ENCODE data around the gene MYO10.
A peak's percentile ranks its signal among the peaks of the same experiment; 100 is the strongest.

MYO10 gene

DNA sequence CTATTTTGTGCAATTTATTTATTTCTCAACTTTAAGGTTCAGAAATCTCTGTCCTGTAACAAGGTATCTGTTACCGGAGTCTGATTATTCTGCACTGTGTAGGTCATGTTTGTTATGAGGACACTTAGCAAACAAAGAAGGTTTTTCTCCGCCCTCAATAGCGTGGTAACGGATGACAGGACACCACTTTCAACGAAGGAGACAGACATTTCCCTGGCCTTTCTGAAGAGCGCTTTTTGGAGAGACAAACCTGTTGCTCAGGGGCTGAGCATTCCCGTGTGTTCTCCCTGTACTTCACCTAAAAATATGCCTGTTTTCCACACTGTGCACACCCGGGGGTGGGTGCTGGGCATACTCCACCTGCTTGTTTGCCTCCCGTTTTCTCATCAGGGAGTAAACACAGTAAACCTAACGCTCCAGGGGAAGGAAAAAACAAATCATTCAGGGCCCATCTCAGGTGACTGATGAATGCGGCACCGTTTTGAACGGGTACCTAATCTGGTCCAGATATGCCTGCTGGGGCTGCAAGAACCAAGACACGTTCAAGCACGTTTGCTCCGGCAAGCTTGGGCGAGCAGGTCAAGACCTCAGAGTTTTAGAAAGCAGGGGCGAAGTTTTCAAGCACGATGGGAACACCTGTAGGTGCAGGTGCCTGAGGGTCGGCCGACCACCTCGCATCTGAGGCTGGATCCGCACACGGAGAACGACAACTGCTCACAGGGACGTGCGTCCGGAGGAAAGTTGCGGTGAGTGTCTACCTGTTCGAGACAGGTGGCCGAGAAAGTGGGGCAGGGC, 320.1 kb downstream of the MYO10 start:
- DNase-seq (ENCODE audit: extremely low read depth, insufficient read length): no peak
- TF ChIP-seq, protein P1, sequence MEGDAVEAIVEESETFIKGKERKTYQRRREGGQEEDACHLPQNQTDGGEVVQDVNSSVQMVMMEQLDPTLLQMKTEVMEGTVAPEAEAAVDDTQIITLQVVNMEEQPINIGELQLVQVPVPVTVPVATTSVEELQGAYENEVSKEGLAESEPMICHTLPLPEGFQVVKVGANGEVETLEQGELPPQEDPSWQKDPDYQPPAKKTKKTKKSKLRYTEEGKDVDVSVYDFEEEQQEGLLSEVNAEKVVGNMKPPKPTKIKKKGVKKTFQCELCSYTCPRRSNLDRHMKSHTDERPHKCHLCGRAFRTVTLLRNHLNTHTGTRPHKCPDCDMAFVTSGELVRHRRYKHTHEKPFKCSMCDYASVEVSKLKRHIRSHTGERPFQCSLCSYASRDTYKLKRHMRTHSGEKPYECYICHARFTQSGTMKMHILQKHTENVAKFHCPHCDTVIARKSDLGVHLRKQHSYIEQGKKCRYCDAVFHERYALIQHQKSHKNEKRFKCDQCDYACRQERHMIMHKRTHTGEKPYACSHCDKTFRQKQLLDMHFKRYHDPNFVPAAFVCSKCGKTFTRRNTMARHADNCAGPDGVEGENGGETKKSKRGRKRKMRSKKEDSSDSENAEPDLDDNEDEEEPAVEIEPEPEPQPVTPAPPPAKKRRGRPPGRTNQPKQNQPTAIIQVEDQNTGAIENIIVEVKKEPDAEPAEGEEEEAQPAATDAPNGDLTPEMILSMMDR (IDR thresholded peaks at IDR 0.05; ENCODE audit: insufficient read depth, low read length, poor library complexity, severe bottlenecking): no peak
- Histone ChIP-seq H3K27me3 (replicated peaks; ENCODE audit: control insufficient read depth, insufficient read depth, low read length) (no peaks in the 10 kb centered on the region; the same call in 1 of the 2 replicates), H3K36me3 (ENCODE audit: control insufficient read depth, insufficient read depth, low read length) (no peaks in the 10 kb centered on the region), H3K4me3 (replicated peaks; ENCODE audit: low read depth, low read length) (peak overlapping the region; percentile 56)

GRCh38 chr5:16612007-16612406, 324.1 kb downstream of the MYO10 start:
- Histone ChIP-seq H3K4me3 (replicated peaks; ENCODE audit: low read depth, low read length) (no peak overlapping the region), H3K36me3 (ENCODE audit: control insufficient read depth, insufficient read depth, low read length) (no peaks in the 10 kb centered on the region), H3K27me3 (replicated peaks; ENCODE audit: control insufficient read depth, insufficient read depth, low read length) (no peaks in the 10 kb centered on the region; the same call in 1 of the 2 replicates)
- TF ChIP-seq, protein P1 (IDR thresholded peaks at IDR 0.05; ENCODE audit: insufficient read depth, low read length, poor library complexity, severe bottlenecking): no peak
- DNase-seq (ENCODE audit: extremely low read depth, insufficient read length): no peak

All from GM06990 (cell line).